Eye (tissue), 1 donor: ENCODE results near the gene KIRREL3.
A peak's percentile ranks its signal among the peaks of the same experiment; 100 is the strongest.

ENCODE experiments used
- DNase-seq: peaks from one replicate; pipeline ENCODE4 v3.0.0-alpha.2; 2015

Gene KIRREL3

GRCh38 chr11:126431401-126432064, 569.0 kb downstream of the KIRREL3 start:
- no peak for DNase-seq

GRCh38 chr11:126430581-126431335, 569.8 kb downstream of the KIRREL3 start:
- no peak for DNase-seq

- DNase-seq = no peak
Observed at GRCh38 chr11:126426820-126427749, 573.5 kb downstream of the KIRREL3 start.

GRCh38 chr11:126426106-126426505, 574.5 kb downstream of the KIRREL3 start:
- no peak for DNase-seq

- DNase-seq = no peak
Observed at GRCh38 chr11:126424471-126425039, 576.0 kb downstream of the KIRREL3 start.

- no peak for DNase-seq
Observed at GRCh38 chr11:126423743-126424142, 576.8 kb downstream of the KIRREL3 start.

GRCh38 chr11:126423154-126423553, 577.4 kb downstream of the KIRREL3 start:
- no peak for DNase-seq

- DNase-seq = no peak
Observed at GRCh38 chr11:126422446-126422845, 578.1 kb downstream of the KIRREL3 start.

GRCh38 chr11:126421271-126421671, 579.3 kb downstream of the KIRREL3 start:
- peak; percentile 22 for DNase-seq

GRCh38 chr11:126420698-126421256, 579.8 kb downstream of the KIRREL3 start:
- peak; percentile 26 for DNase-seq

GRCh38 chr11:126419801-126420697, 580.5 kb downstream of the KIRREL3 start:
- peak; percentile 39 for DNase-seq

- DNase-seq = no peak
Observed at GRCh38 chr11:126418887-126419286, 581.7 kb downstream of the KIRREL3 start.

- DNase-seq = peak; percentile 34
Observed at GRCh38 chr11:126417091-126417862, 583.3 kb downstream of the KIRREL3 start.

GRCh38 chr11:126416542-126417090, 584.0 kb downstream of the KIRREL3 start:
- DNase-seq = peak; percentile 94

- DNase-seq = no peak
Observed at GRCh38 chr11:126415669-126416420, 584.7 kb downstream of the KIRREL3 start.

GRCh38 chr11:126415128-126415527, 585.4 kb downstream of the KIRREL3 start:
- peak; percentile 84 for DNase-seq

GRCh38 chr11:126414615-126415014, 586.0 kb downstream of the KIRREL3 start:
- DNase-seq = no peak

- DNase-seq = no peak
Observed at GRCh38 chr11:126413843-126414405, 586.6 kb downstream of the KIRREL3 start.

- DNase-seq = no peak
Observed at GRCh38 chr11:126413426-126413825, 587.1 kb downstream of the KIRREL3 start.
